Measurements from ENCODE around the gene APRT. TPM values are rescaled to one million over a fixed set of nuclear protein-coding genes. Genes with fewer than 3 reads are reported as not detected.

APRT gene, protein sequence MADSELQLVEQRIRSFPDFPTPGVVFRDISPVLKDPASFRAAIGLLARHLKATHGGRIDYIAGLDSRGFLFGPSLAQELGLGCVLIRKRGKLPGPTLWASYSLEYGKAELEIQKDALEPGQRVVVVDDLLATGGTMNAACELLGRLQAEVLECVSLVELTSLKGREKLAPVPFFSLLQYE
- polyA plus RNA-seq (2011; rRNA removed) (102 and 152 TPM in 2 replicates), polyA minus RNA-seq (2011; rRNA and poly(A)+ RNA removed) (19.5 and 41.9 TPM in 2 replicates)

DNA sequence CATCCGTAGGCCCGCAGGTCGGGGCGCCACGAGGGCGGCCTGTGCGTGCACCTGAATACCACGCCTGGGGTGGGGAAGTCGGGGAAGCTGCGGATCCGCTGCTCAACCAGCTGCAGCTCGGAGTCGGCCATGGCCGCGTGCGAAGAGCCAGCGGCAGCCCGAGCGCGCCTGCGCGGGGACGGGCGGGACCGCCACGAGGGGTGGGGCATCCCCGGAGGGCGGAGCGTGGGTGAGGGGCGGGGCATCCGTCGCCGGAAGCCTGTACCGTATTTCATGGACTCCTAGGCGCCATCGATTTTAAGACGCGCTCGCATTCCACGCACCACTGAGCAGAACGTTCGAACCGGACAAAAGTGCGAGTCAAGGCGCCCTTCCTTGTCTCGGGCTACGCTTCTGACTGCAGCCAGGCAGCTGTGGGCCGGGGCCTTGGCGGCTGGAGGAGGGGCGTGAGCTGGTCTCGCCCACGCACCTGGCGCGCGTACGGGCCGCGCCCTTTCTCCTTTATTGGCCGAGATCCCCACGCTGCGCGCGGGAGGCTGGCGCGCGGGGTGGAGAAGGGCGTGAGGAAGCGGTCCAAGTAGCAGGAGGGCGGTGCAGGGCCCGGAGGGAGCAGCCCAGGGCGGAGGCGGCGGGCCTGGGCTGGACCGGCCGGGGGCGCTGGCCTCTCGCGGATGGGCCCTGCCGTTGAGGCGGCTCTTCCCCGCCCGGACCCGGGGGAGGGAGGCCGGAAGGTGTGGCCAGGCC is at the start of gene APRT:
Gene APRT, minus strand, starts transcription at position 160 of the 744 bp plus-strand sequence. Its CDS starts 29 bp downstream, at position 131.
- ChIA-PET POLR2A (interaction anchor here (0.5 kb wide), 1 partner anchor 34 kb away, joined by 12 read pairs; no protein-coding TSS in a partner anchor), CTCF (interaction anchor here (1.0 to 2.4 kb wide), 6 partner anchors 9 to 75 kb away, joined by 3 to 11 read pairs (median 4); partner anchors contain the start of genes GALNS and TRAPPC2L)
- TF ChIP-seq CTCF (IDR thresholded peaks at IDR 0.05; ENCODE audit: insufficient read depth, low read depth, low read length), result no peak
- peak within 1 kb of the TSS; percentile 86 for H3K4me3 ChIP-seq (ENCODE audit: low read depth, low read length)
- DNase-seq (ENCODE audit: low read depth), result peak; percentile 79
- peaks cover 8% of the 10 kb centered on the region for H3K36me3 ChIP-seq (ENCODE audit: control insufficient read depth, insufficient read depth, low read length)
- no peaks in the 10 kb centered on the region for H3K27me3 ChIP-seq (ENCODE audit: control insufficient read depth, insufficient read depth, low read length)

- POLR2A ChIA-PET, result no interaction called here
- TF ChIP-seq CTCF (IDR thresholded peaks at IDR 0.05; ENCODE audit: insufficient read depth, low read depth, low read length), result no peak
Observed at GRCh38 chr16:88861359-88861758, 49.6 kb upstream of the APRT start.

GRCh38 chr16:88859381-88860091 is 47.8 kb upstream of the APRT start:
- DNase-seq (ENCODE audit: low read depth), result no peak
- peaks cover 11% of the 10 kb centered on the region for H3K36me3 ChIP-seq (ENCODE audit: control insufficient read depth, insufficient read depth, low read length)
- no peaks in the 10 kb centered on the region for H3K27me3 ChIP-seq (ENCODE audit: control insufficient read depth, insufficient read depth, low read length)
- POLR2A ChIA-PET, result no interaction called here
- no peak overlapping the region for H3K4me3 ChIP-seq (ENCODE audit: low read depth, low read length)
- TF ChIP-seq CTCF (IDR thresholded peaks at IDR 0.05; ENCODE audit: insufficient read depth, low read depth, low read length), result no peak
- CTCF ChIA-PET, result no interaction called here

More at GRCh38 chr16:88861359-88861758, 49.6 kb upstream of the APRT start:
- Histone ChIP-seq H3K4me3 (ENCODE audit: low read depth, low read length) (no peak overlapping the region), H3K36me3 (ENCODE audit: control insufficient read depth, insufficient read depth, low read length) (peaks cover 11% of the 10 kb centered on the region), H3K27me3 (ENCODE audit: control insufficient read depth, insufficient read depth, low read length) (no peaks in the 10 kb centered on the region)
- no peak for DNase-seq (ENCODE audit: low read depth)
- CTCF ChIA-PET, result no interaction called here

GRCh38 chr16:88857728-88858339 is 46.1 kb upstream of the APRT start:
- Histone ChIP-seq H3K27me3 (ENCODE audit: control insufficient read depth, insufficient read depth, low read length) (no peaks in the 10 kb centered on the region), H3K4me3 (ENCODE audit: low read depth, low read length) (peak overlapping the region; percentile 96), H3K36me3 (ENCODE audit: control insufficient read depth, insufficient read depth, low read length) (peaks cover 14% of the 10 kb centered on the region)
- CTCF ChIA-PET, result interaction anchor here (0.6 to 2.6 kb wide), 20 partner anchors 8 to 310 kb away, joined by 3 to 12 read pairs (median 4); partner anchors contain the start of genes APRT and PABPN1L
- TF ChIP-seq CTCF (IDR thresholded peaks at IDR 0.05; ENCODE audit: insufficient read depth, low read depth, low read length), result peak; percentile 91
- POLR2A ChIA-PET, result no interaction called here
- peak; percentile 11 for DNase-seq (ENCODE audit: low read depth)

Data from BJ (cell line).